Bronchial smooth muscle cell (primary cell): ENCODE data around the gene HDC. TPM values are rescaled to one million over a fixed set of nuclear protein-coding genes. Genes with fewer than 3 reads are reported as not detected.

ENCODE experiments used
- total RNA-seq: library from RNA; depleted of rRNA; stranded (reverse); fragments of >200 nt; gene quantifications from 2 replicates; pipeline ENCODE4 v1.2.1, GENCODE V29; 2014

The HDC gene
- total RNA-seq = not detected in 2 replicates

DNA sequence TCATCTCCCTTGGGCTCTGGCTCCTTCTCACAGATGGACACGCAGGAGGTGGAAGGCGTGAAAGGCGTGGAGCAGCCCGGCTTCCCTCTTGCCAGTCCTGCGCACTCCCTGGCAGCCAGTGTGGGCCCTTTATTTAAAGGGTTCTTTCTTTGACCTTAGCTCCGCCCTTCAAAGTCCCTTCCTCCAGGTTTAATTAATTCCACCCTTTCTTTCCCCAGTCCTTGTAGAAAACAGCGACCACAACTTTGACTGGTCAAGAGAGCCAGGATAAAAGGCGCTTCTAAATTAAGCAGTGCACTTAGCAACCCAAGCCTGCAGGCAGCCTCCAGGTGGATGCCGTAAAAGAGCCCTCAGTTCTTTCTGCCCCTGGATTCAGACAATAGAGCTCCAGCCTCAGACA is at the start of gene HDC:
Gene HDC, minus strand, starts transcription at position 107 of the 400 bp plus-strand sequence. Its CDS starts 103 bp downstream, at position 4.

Other genes starting within 250 kb of the HDC start
- 6.9 and 29.4 TPM in 2 replicates for gene ATP8B4, start 146.5 kb downstream of the HDC start, total RNA-seq
- under 0.01 TPM in 1 of 2 replicates, not detected in the other for gene SLC27A2, start 83.5 kb downstream of the HDC start, total RNA-seq
- gene GABPB1, start 89.5 kb upstream of the HDC start, total RNA-seq = 22.1 and 39.9 TPM in 2 replicates
- 32.0 and 33.3 TPM in 2 replicates for gene USP8, start 158.7 kb upstream of the HDC start, total RNA-seq